ENCODE measurements around the gene PRKN.

- TF ChIP-seq CTCF (IDR thresholded peaks at IDR 0.05; ENCODE audit: insufficient read depth, low read depth, low read length) (no peak), EZH2 (IDR thresholded peaks at IDR 0.05; ENCODE audit: insufficient read depth, low read length) (no peak)
Measured at GRCh38 chr6:161921602-161922395, 805.8 kb downstream of the PRKN start.
